ENCODE data around the gene BCAN. TPM values are rescaled to one million over a fixed set of nuclear protein-coding genes. Genes with fewer than 3 reads are reported as not detected.

Gene BCAN
- total and polyA plus RNA-seq, 2 of the 8 experiments (the other 6 are each of a cell fraction or from before 2014, with no cell fraction given): 4.5 to 24.0 TPM

DNA sequence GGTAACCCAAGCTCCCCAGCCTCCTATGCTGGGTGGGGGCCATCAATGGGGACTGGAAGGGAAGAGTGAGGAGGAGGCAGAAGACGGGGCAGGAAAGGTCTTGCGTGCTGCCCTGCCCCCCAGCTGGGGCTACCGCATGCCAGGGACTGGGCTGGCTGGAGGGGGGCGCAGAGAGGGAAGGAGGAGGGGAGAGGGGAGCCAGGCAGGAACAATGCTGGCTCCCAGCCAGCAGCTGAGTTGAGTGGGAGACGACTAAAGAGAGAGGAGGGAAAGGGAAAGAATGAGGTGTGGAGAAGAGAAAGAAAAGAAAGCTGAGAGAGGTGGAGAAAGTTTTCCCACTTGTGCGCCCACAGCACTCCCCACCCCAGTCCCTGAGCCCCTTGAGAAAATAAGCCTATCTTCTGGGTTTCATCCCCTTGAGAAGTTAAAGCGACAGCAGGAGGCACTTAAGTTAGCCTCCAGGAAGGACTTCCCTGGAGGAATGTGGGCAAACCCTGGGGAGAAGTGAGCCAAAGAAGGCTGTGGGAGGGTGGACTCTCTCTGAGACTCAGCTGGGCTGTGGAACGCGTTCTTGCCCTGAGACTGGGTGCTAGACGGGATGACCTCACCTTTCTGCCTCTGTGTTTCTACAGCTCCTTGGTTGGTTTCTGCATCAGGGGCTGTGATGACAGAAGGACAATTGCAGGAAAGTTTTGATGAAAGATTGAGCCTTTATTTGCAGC, 48.2 kb downstream of the BCAN start (continued):
- TF ChIP-seq SIN3A (conservative IDR thresholded peaks at IDR 0.05 in 1 of 2, IDR thresholded peaks at IDR 0.05 in 1 of 2; ENCODE audit: low read depth in 1 of 2, low read length in 2 of 2) (no peak; a peak in 1 of 4 replicates), NANOG (IDR thresholded peaks at IDR 0.05; ENCODE audit: insufficient read depth, low read depth, low read length, poor library complexity, severe bottlenecking) (no peak), NRF1 (IDR thresholded peaks at IDR 0.05; ENCODE audit: low read depth, low read length) (no peak), RAD21 (IDR thresholded peaks at IDR 0.05 in 1 of 2, conservative IDR thresholded peaks at IDR 0.05 in 1 of 2; ENCODE audit: low read depth in 2 of 2, low read length in 2 of 2) (no peak), SP1 (IDR thresholded peaks at IDR 0.05; ENCODE audit: low read depth, low read length) (no peak), KDM1A (IDR thresholded peaks at IDR 0.05; ENCODE audit: borderline replicate concordance, low read length) (peak; percentile 100), E2F6 (IDR thresholded peaks at IDR 0.05) (no peak; the same call in 1 of the 2 replicates), EGR1 (IDR thresholded peaks at IDR 0.05; ENCODE audit: borderline replicate concordance, low read depth, low read length) (no peak), RFX5 (IDR thresholded peaks at IDR 0.05; ENCODE audit: borderline replicate concordance, low read depth, low read length) (no peak), KDM4A (IDR thresholded peaks at IDR 0.05; ENCODE audit: low read depth, low read length, severe bottlenecking) (no peak), TCF12 (IDR thresholded peaks at IDR 0.05; ENCODE audit: low read depth, low read length) (no peak), CBX8 (IDR thresholded peaks at IDR 0.05; ENCODE audit: borderline replicate concordance, low read depth, low read length) (no peak), RXRA (IDR thresholded peaks at IDR 0.05; ENCODE audit: insufficient read depth, low read depth, low read length) (no peak), POU5F1 (IDR thresholded peaks at IDR 0.05; ENCODE audit: low read depth, low read length) (no peak), SP2 (IDR thresholded peaks at IDR 0.05; ENCODE audit: low read length) (no peak), KDM5A (IDR thresholded peaks at IDR 0.05; ENCODE audit: low read length) (no peak), ASH2L (IDR thresholded peaks at IDR 0.05; ENCODE audit: low read length) (no peak), BCL11A (IDR thresholded peaks at IDR 0.05; ENCODE audit: low read depth in 2 of 2, low read length in 2 of 2) (no peak), FOSL1 (IDR thresholded peaks at IDR 0.05; ENCODE audit: insufficient read depth, low read depth, low read length) (no peak), GABPA (IDR thresholded peaks at IDR 0.05; ENCODE audit: borderline replicate concordance, insufficient read depth, low read length) (no peak)
- TF ChIP-seq, protein P1, sequence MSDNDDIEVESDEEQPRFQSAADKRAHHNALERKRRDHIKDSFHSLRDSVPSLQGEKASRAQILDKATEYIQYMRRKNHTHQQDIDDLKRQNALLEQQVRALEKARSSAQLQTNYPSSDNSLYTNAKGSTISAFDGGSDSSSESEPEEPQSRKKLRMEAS (IDR thresholded peaks at IDR 0.05): no peak
- TF ChIP-seq, protein P2, sequence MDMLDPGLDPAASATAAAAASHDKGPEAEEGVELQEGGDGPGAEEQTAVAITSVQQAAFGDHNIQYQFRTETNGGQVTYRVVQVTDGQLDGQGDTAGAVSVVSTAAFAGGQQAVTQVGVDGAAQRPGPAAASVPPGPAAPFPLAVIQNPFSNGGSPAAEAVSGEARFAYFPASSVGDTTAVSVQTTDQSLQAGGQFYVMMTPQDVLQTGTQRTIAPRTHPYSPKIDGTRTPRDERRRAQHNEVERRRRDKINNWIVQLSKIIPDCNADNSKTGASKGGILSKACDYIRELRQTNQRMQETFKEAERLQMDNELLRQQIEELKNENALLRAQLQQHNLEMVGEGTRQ (IDR thresholded peaks at IDR 0.05; ENCODE audit: low read length): no peak

Measured in H1 (cell line).